GM12801 (cell line): Measurements from ENCODE around the gene FOXR1.

ENCODE experiments used
- CTCF ChIP-seq: IDR thresholded peaks from one replicate; pipeline ENCODE4 v1.5.1; 2011; ENCODE audit warnings: control low read depth; ENCODE audit not compliant: insufficient read length; ENCODE audit errors: extremely low read depth

Gene FOXR1

GRCh38 chr11:119029340-119030028 lies 57.9 kb downstream of the FOXR1 start:
- no peak for TF ChIP-seq CTCF

GRCh38 chr11:119030029-119030328 lies 58.4 kb downstream of the FOXR1 start:
- no peak for TF ChIP-seq CTCF

- TF ChIP-seq CTCF = no peak
Measured at GRCh38 chr11:119030329-119031047, 58.9 kb downstream of the FOXR1 start, which contains the start of gene SLC37A4. Gene SLC37A4 (minus strand): TSS chr11:119030877.
